ENCODE data around the gene EZR. TPM values are rescaled to one million over a fixed set of nuclear protein-coding genes. Genes with fewer than 3 reads are reported as not detected.

The EZR gene
- total RNA-seq, 2 experiments from 2014 or later = 268 to 415 TPM

DNA sequence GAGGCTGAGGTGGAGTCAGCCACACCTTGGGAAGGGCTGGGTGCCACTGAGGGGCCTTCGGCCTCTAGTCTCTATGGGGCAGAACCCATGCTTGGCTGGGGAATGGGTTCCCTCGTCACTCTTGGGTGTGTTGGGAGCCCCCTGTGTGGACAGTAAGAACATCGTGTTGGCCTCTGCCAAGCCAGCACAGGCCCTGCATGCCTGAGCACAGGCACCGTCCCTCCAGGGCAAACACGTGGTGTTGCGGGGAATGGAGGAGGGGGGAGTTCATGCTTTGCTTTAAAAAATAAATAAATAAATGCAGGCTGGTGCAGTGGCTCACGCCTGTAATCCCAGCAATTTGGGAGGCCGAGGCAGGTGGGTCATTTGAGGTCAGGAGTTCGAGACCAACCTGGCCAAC is 63.0 kb downstream of the EZR start:
- ChIA-PET CTCF (ENCODE audit: unreplicated experiment) (no interaction called here), POLR2A (no interaction called here)
- H3K4me3 ChIP-seq (ENCODE audit: low read depth, low read length, poor library complexity, severe bottlenecking) = no peak overlapping the region
- BruUV-seq (replicated peaks) = no TSS peak
- no peaks in the 10 kb centered on the region for H3K9me3 ChIP-seq (ENCODE audit: low read length)
- H3K4me1 ChIP-seq (ENCODE audit: insufficient read depth, low read length, poor library complexity, severe bottlenecking) = peaks cover 3% of the 10 kb centered on the region
- no peak overlapping the region for H2AFZ ChIP-seq (ENCODE audit: low read length)
- no peak overlapping the region for H3K27ac ChIP-seq (ENCODE audit: low read depth, low read length, poor library complexity, severe bottlenecking)
- H3K9me2 ChIP-seq (ENCODE audit: insufficient read depth, low read length) = no peaks in the 10 kb centered on the region
- no peak for TF ChIP-seq EZH2phosphoT487 (IDR thresholded peaks at IDR 0.05; ENCODE audit: borderline replicate concordance, low read depth, low read length)
- TF ChIP-seq, protein P1, sequence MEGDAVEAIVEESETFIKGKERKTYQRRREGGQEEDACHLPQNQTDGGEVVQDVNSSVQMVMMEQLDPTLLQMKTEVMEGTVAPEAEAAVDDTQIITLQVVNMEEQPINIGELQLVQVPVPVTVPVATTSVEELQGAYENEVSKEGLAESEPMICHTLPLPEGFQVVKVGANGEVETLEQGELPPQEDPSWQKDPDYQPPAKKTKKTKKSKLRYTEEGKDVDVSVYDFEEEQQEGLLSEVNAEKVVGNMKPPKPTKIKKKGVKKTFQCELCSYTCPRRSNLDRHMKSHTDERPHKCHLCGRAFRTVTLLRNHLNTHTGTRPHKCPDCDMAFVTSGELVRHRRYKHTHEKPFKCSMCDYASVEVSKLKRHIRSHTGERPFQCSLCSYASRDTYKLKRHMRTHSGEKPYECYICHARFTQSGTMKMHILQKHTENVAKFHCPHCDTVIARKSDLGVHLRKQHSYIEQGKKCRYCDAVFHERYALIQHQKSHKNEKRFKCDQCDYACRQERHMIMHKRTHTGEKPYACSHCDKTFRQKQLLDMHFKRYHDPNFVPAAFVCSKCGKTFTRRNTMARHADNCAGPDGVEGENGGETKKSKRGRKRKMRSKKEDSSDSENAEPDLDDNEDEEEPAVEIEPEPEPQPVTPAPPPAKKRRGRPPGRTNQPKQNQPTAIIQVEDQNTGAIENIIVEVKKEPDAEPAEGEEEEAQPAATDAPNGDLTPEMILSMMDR (conservative IDR thresholded peaks at IDR 0.05; ENCODE audit: low read length) = no peak
- no peak overlapping the region for H3K4me2 ChIP-seq (ENCODE audit: low read length)
- H4K20me1 ChIP-seq (ENCODE audit: insufficient read depth, low read length) = no peaks in the 10 kb centered on the region
- no peaks in the 10 kb centered on the region for H3K79me2 ChIP-seq (ENCODE audit: insufficient read depth, low read depth, low read length)
- intact Hi-C loops (cut with micrococcal nuclease; ENCODE audit: unreplicated experiment) = no loop called here
- DNase-seq (ENCODE audit: low spot score) = no peak
- no peaks in the 10 kb centered on the region for H3K36me3 ChIP-seq (ENCODE audit: insufficient read depth, low read length)

DNA sequence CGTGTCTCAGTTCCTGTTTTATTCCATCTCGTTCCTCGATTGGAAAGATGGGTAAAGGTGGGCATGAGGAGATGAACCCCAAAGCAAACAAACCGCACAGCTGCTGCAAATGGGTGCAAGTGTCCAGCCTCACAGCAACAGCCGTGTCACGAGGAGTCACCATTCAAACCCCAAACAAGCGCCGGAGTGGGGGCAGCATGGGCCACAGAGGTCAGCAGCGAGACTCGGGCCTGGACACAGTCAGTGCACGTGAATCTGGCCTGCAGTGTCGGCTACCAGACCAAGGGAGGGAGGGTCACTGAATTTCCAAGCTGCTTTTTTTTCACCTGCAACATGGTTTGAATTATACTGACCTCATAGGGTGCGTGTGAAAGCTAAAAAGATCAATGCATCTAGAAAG is 63.5 kb downstream of the EZR start:
- DNase-seq (ENCODE audit: low spot score) = no peak
- Histone ChIP-seq H3K36me3 (ENCODE audit: insufficient read depth, low read length) (no peaks in the 10 kb centered on the region), H3K27ac (ENCODE audit: low read depth, low read length, poor library complexity, severe bottlenecking) (no peak overlapping the region), H3K4me2 (ENCODE audit: low read length) (no peak overlapping the region), H3K9me3 (ENCODE audit: low read length) (no peaks in the 10 kb centered on the region), H3K4me3 (ENCODE audit: low read depth, low read length, poor library complexity, severe bottlenecking) (no peak overlapping the region), H3K4me1 (ENCODE audit: insufficient read depth, low read length, poor library complexity, severe bottlenecking) (peaks cover 3% of the 10 kb centered on the region), H4K20me1 (ENCODE audit: insufficient read depth, low read length) (no peaks in the 10 kb centered on the region), H3K9me2 (ENCODE audit: insufficient read depth, low read length) (no peaks in the 10 kb centered on the region), H2AFZ (ENCODE audit: low read length) (no peak overlapping the region), H3K79me2 (ENCODE audit: insufficient read depth, low read depth, low read length) (no peaks in the 10 kb centered on the region)
- intact Hi-C loops (cut with micrococcal nuclease; ENCODE audit: unreplicated experiment) = no loop called here
- no TSS peak for BruUV-seq (replicated peaks)
- POLR2A ChIA-PET = no interaction called here
- CTCF ChIA-PET (ENCODE audit: unreplicated experiment) = no interaction called here
- TF ChIP-seq, protein P1 (conservative IDR thresholded peaks at IDR 0.05; ENCODE audit: low read length) = no peak
- no peak for TF ChIP-seq EZH2phosphoT487 (IDR thresholded peaks at IDR 0.05; ENCODE audit: borderline replicate concordance, low read depth, low read length)

- DNase-seq (ENCODE audit: low spot score) = no peak
- Histone ChIP-seq H2AFZ (ENCODE audit: low read length) (no peak overlapping the region), H3K4me3 (ENCODE audit: low read depth, low read length, poor library complexity, severe bottlenecking) (no peak overlapping the region), H3K27ac (ENCODE audit: low read depth, low read length, poor library complexity, severe bottlenecking) (no peak overlapping the region), H3K36me3 (ENCODE audit: insufficient read depth, low read length) (no peaks in the 10 kb centered on the region), H3K4me1 (ENCODE audit: insufficient read depth, low read length, poor library complexity, severe bottlenecking) (peaks cover 3% of the 10 kb centered on the region), H3K79me2 (ENCODE audit: insufficient read depth, low read depth, low read length) (no peaks in the 10 kb centered on the region), H3K4me2 (ENCODE audit: low read length) (no peak overlapping the region), H3K9me2 (ENCODE audit: insufficient read depth, low read length) (no peaks in the 10 kb centered on the region), H3K9me3 (ENCODE audit: low read length) (no peaks in the 10 kb centered on the region), H4K20me1 (ENCODE audit: insufficient read depth, low read length) (no peaks in the 10 kb centered on the region)
- ChIA-PET CTCF (ENCODE audit: unreplicated experiment) (no interaction called here), POLR2A (interaction anchor here (0.6 kb wide), 2 partner anchors 53 to 290 kb away, joined by 4 to 8 read pairs; partner anchors contain the start of gene TAGAP)
- intact Hi-C loops (cut with micrococcal nuclease; ENCODE audit: unreplicated experiment) = no loop called here
- TF ChIP-seq EZH2phosphoT487 (IDR thresholded peaks at IDR 0.05; ENCODE audit: borderline replicate concordance, low read depth, low read length) = no peak
- TF ChIP-seq, protein P1 (conservative IDR thresholded peaks at IDR 0.05; ENCODE audit: low read length) = no peak
- no TSS peak for BruUV-seq (replicated peaks)
These were observed 64.4 kb downstream of the EZR start for GRCh38 chr6:158754738-158755137.

Measured in OCI-LY7 (cell line).